CD14-positive monocyte (primary cell): Measurements from ENCODE around the gene C3orf49. TPM values are rescaled to one million over a fixed set of nuclear protein-coding genes. Genes with fewer than 3 reads are reported as not detected.

Source experiments
- DNase-seq, 3 donors: peaks; one replicate each; pipeline ENCODE4 v3.0.0-alpha.2; 2011 to 2022
- H2AFZ ChIP-seq: 2 replicates; pipeline ENCODE4 v1.6.0; 2012; ENCODE audit warnings: mild to moderate bottlenecking, low read depth, low read length, inconsistent platforms; ENCODE audit not compliant: insufficient read depth, poor library complexity, severe bottlenecking
- H3K27ac ChIP-seq, 2 donors: 1 replicate in 1 of 2; 2 replicates in 1 of 2; pipeline ENCODE4 v1.5.1; 2012 to 2013; ENCODE audit warnings: low read length in 2 of 2, control low read depth in 1 of 2, inconsistent platforms in 1 of 2, low read depth in 1 of 2, mild to moderate bottlenecking in 1 of 2
- H3K27me3 ChIP-seq, 2 donors: one replicate each; pipeline versions ENCODE4 v1.6.0 to v1.6.1; 2011 to 2013; ENCODE audit warnings: low read length in 2 of 2; ENCODE audit not compliant: control insufficient read depth in 2 of 2, insufficient read depth in 2 of 2
- H3K36me3 ChIP-seq, 2 donors: replicated peaks in 1 of 2; 1 replicate in 1 of 2; 2 replicates in 1 of 2; pipeline versions ENCODE4 v1.5.1 to v1.6.1; 2012 to 2013; ENCODE audit warnings: low read length in 2 of 2, control low read depth in 1 of 2, inconsistent platforms in 1 of 2, mild to moderate bottlenecking in 1 of 2; ENCODE audit not compliant: insufficient read depth in 2 of 2, control insufficient read depth in 1 of 2
- H3K4me1 ChIP-seq, 2 donors: 1 replicate in 1 of 2; 2 replicates in 1 of 2; pipeline versions ENCODE4 v1.5.1 to v1.6.1; 2012 to 2013; ENCODE audit warnings: low read length in 2 of 2, control low read depth in 1 of 2, inconsistent platforms in 1 of 2, mild to moderate bottlenecking in 1 of 2, moderate library complexity in 1 of 2; ENCODE audit not compliant: insufficient read depth in 2 of 2, control insufficient read depth in 1 of 2
- H3K4me2 ChIP-seq: replicated peaks from 2 replicates; pipeline ENCODE3; 2012; ENCODE audit warnings: low read length, moderate library complexity, mild to moderate bottlenecking; ENCODE audit not compliant: poor library complexity, severe bottlenecking; ENCODE audit errors: extremely low read depth
- H3K4me3 ChIP-seq, 3 experiments: fragments of 200-600 bp in 1 of 3; sonication (generic) in 1 of 3; replicated peaks in 1 of 3; 1 replicate in 2 of 3; 2 replicates in 1 of 3; pipeline ENCODE4 v1.5.1; 2011 to 2013; ENCODE audit warnings: low read length in 3 of 3, mild to moderate bottlenecking in 3 of 3, control low read depth in 2 of 3, low read depth in 2 of 3, inconsistent platforms in 1 of 3, moderate library complexity in 1 of 3
- H3K79me2 ChIP-seq: 2 replicates; pipeline ENCODE4 v1.6.0; 2012; ENCODE audit warnings: mild to moderate bottlenecking, control low read depth, inconsistent platforms, low read length, moderate library complexity; ENCODE audit not compliant: insufficient read depth
- H3K9ac ChIP-seq: 2 replicates; pipeline ENCODE4 v1.6.0; 2017; ENCODE audit warnings: low read length, mild to moderate bottlenecking; ENCODE audit not compliant: insufficient read depth, poor library complexity, severe bottlenecking
- H3K9me3 ChIP-seq, 2 donors: replicated peaks in 1 of 2; 1 replicate in 1 of 2; 2 replicates in 1 of 2; pipeline versions ENCODE4 v1.5.1 to v1.6.1; 2012 to 2013; ENCODE audit warnings: low read length in 2 of 2, control low read depth in 1 of 2; ENCODE audit not compliant: control insufficient read depth in 1 of 2, insufficient read depth in 1 of 2
- H4K20me1 ChIP-seq: 2 replicates; pipeline ENCODE4 v1.6.0; 2012; ENCODE audit warnings: mild to moderate bottlenecking, low read length, control low read depth, moderate library complexity; ENCODE audit not compliant: insufficient read depth
- H3K27ac Mint-ChIP-seq, 7 donors: one replicate each; pipeline ENCODE4 v1.8.0; 2020; ENCODE audit warnings: mild to moderate bottlenecking in 7 of 7, mixed read lengths in 7 of 7, moderate library complexity in 6 of 7, inconsistent platforms in 2 of 7
- H3K27me3 Mint-ChIP-seq, 3 donors: one replicate each; pipeline ENCODE4 v1.8.0; 2021 to 2022; ENCODE audit warnings: low read depth in 3 of 3, mild to moderate bottlenecking in 3 of 3, mixed read lengths in 3 of 3, moderate library complexity in 3 of 3, inconsistent platforms in 1 of 3
- H3K36me3 Mint-ChIP-seq, 2 donors: one replicate each; pipeline ENCODE4 v1.8.0; 2020; ENCODE audit warnings: mixed read lengths in 2 of 2, inconsistent platforms in 1 of 2, mild to moderate bottlenecking in 1 of 2
- H3K4me1 Mint-ChIP-seq: one replicate; pipeline ENCODE4 v1.8.0; 2020; ENCODE audit warnings: mild to moderate bottlenecking, mixed read lengths
- H3K4me3 Mint-ChIP-seq, 2 donors: one replicate each; pipeline ENCODE4 v1.8.0; 2020; ENCODE audit warnings: mild to moderate bottlenecking in 2 of 2, mixed read lengths in 2 of 2, moderate library complexity in 1 of 2
- H3K9me3 Mint-ChIP-seq, 7 donors: one replicate each; pipeline ENCODE4 v1.8.0; 2020 to 2022; ENCODE audit warnings: mixed read lengths in 7 of 7, mild to moderate bottlenecking in 6 of 7, moderate library complexity in 6 of 7, inconsistent platforms in 2 of 7
- CTCF ChIP-seq: fragments of 200-600 bp; IDR thresholded peaks from one replicate; pipeline ENCODE4 v1.8.0; 2022; ENCODE audit warnings: antibody characterized with exemption, mild to moderate bottlenecking
- WGBS: methylation state at CpG from one replicate; pipeline ENCODE4 v1.1.5; 2013; ENCODE audit warnings: missing lambda C conversion rate; ENCODE audit not compliant: insufficient coverage; 5-methylcytosine and 5-hydroxymethylcytosine counted together
- intact Hi-C, 2 donors: fragments of 100-400 bp; cut with micrococcal nuclease; formaldehyde crosslinking; loops; one replicate each; pipeline versions ENCODE4 v1.15.0 to v1.15.1; 2023
- polyA plus RNA-seq, 3 donors: library from polyadenylated mRNA; depleted of rRNA in 1 of 3; unstranded in 2 of 3; stranded (reverse) in 1 of 3; fragments of 300-500 nt in 2 of 3; fragments of >200 nt in 1 of 3; fragmentation: Illumina TruSeq in 2 of 3; gene quantifications; 1 replicate in 2 of 3; 2 replicates in 1 of 3; pipeline ENCODE4 v1.2.3, GENCODE V29; 2012 to 2021

The C3orf49 gene
- polyA plus RNA-seq, 3 donors = not detected

GRCh38 chr3:63874769-63875168 is 55.7 kb downstream of the C3orf49 start:
- peaks cover 0 to 2% (median 0%) of the 10 kb centered on the region in 3 donors for H3K27me3 Mint-ChIP-seq
- H3K4me1 ChIP-seq = peaks cover 7 to 9% of the 10 kb centered on the region in 2 donors
- intact Hi-C loops = loop anchor here in 1 of 2 donors (5.0 kb wide), 1 partner anchor 38 kb away; the partner anchor contains the start of gene SCAANT1

GRCh38 chr3:63875510-63875909 is 56.4 kb downstream of the C3orf49 start:
- Histone ChIP-seq H3K9ac (no peak overlapping the region), H2AFZ (no peak overlapping the region), H3K4me2 (no peak overlapping the region), H3K4me1 (peaks cover 7 to 9% of the 10 kb centered on the region in 2 donors), H3K27me3 (no peaks in the 10 kb centered on the region), H4K20me1 (peaks cover 99% of the 10 kb centered on the region), H3K4me3 (no peak overlapping the region), H3K9me3 (no peaks in the 10 kb centered on the region), H3K79me2 (peaks cover 99% of the 10 kb centered on the region), H3K27ac (peak overlapping the region in 1 of 2 donors; percentile 20), H3K36me3 (peaks cover 0 to 10% of the 10 kb centered on the region in 2 donors)
- Mint-ChIP-seq H3K27me3 (peaks cover 0 to 2% (median 0%) of the 10 kb centered on the region in 3 donors), H3K27ac (peak overlapping the region in 5 of 7 donors; percentile 2 to 73 (median 51)), H3K4me3 (no peak overlapping the region), H3K4me1 (peaks cover 24% of the 10 kb centered on the region), H3K36me3 (peaks cover 5 to 14% of the 10 kb centered on the region in 2 donors), H3K9me3 (no peaks in the 10 kb centered on the region)
- TF ChIP-seq CTCF = no peak
- 100% methylated on average over 1 of the region's 2 CpGs for WGBS
- DNase-seq = no peak
- intact Hi-C loops = loop anchor here in 1 of 2 donors (5.0 kb wide), 1 partner anchor 37 kb away; the partner anchor contains the start of gene SCAANT1

More at GRCh38 chr3:63874769-63875168, 55.7 kb downstream of the C3orf49 start:
- H3K27ac ChIP-seq = peak overlapping the region in 1 of 2 donors; percentile 68
- no peak overlapping the region for H3K9ac ChIP-seq
- H3K4me1 Mint-ChIP-seq = peaks cover 22% of the 10 kb centered on the region
- TF ChIP-seq CTCF = no peak
- no peaks in the 10 kb centered on the region for H3K9me3 ChIP-seq
- H3K79me2 ChIP-seq = peaks cover 99% of the 10 kb centered on the region
- no peak overlapping the region for H3K4me3 ChIP-seq
- peak overlapping the region; percentile 2 to 85 (median 58) for H3K27ac Mint-ChIP-seq
- H3K9me3 Mint-ChIP-seq = no peaks in the 10 kb centered on the region
- H3K4me3 Mint-ChIP-seq = no peak overlapping the region
- H3K4me2 ChIP-seq = no peak overlapping the region
- peak; percentile 36 to 66 (median 46) for DNase-seq
- H3K36me3 ChIP-seq = peaks cover 0 to 10% of the 10 kb centered on the region in 2 donors
- H2AFZ ChIP-seq = peak overlapping the region; percentile 1
- WGBS = no CpG with 5 or more reads among the region's 3 CpGs
- H3K27me3 ChIP-seq = no peaks in the 10 kb centered on the region
- peaks cover 99% of the 10 kb centered on the region for H4K20me1 ChIP-seq
- H3K36me3 Mint-ChIP-seq = peaks cover 5 to 9% of the 10 kb centered on the region in 2 donors
